Measurements from ENCODE around the gene CACNB2. TPM values are rescaled to one million over a fixed set of nuclear protein-coding genes. Genes with fewer than 3 reads are reported as not detected.

The CACNB2 gene
- polyA plus RNA-seq, 2 of the 4 experiments (the other 2 are of a cell fraction) = not detected

DNA sequence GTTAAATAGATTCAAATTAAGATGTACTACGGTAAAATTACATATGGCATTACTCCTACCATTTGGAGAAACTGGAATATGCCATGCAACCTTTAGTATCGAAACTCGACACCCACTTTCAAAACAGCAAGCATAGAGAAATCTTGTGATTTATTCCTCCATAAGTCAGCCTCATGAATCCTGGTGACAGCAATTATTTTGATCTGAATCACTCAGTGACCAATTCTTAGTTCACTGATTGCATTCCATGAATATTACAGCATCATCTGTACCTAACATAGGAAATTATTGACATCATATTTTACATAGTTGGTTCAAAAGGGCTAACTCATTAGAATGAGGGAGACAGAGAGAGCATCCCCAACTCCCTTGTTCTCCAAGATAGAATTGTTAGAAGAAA lies 89.6 kb downstream of the CACNB2 start:
- no peak overlapping the region for H3K27ac ChIP-seq
- FAIRE-seq (no peak), DNase-seq (ENCODE audit: low read depth in 1 of 2, low spot score in 1 of 2) (no peak), ATAC-seq (no peak)
- ChIA-PET POLR2A (no interaction called here), CTCF (no interaction called here)
- whole genome bisulfite sequencing (ENCODE audit: missing lambda C conversion rate) = 16% methylated on average over 3 of the region's 3 CpGs
- H3K4me1 ChIP-seq = no peaks in the 10 kb centered on the region
- no peaks in the 10 kb centered on the region for H3K9me3 ChIP-seq
- TF ChIP-seq, protein P1, sequence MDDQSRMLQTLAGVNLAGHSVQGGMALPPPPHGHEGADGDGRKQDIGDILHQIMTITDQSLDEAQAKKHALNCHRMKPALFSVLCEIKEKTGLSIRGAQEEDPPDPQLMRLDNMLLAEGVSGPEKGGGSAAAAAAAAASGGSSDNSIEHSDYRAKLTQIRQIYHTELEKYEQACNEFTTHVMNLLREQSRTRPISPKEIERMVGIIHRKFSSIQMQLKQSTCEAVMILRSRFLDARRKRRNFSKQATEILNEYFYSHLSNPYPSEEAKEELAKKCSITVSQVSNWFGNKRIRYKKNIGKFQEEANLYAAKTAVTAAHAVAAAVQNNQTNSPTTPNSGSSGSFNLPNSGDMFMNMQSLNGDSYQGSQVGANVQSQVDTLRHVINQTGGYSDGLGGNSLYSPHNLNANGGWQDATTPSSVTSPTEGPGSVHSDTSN (IDR thresholded peaks at IDR 0.05) = no peak
- TF ChIP-seq FOSL2 (IDR thresholded peaks at IDR 0.05) (no peak), FOSL2 (CRISPR knock-in tag; IDR thresholded peaks at IDR 0.05) (no peak), RFX5 (IDR thresholded peaks at IDR 0.05) (no peak), RCOR1 (IDR thresholded peaks at IDR 0.05; ENCODE audit: low read depth, low read length) (no peak), NR3C1 (IDR thresholded peaks at IDR 0.05) (no peak), GATA3 (IDR thresholded peaks at IDR 0.05; ENCODE audit: borderline replicate concordance) (no peak), ESRRA (IDR thresholded peaks at IDR 0.05; ENCODE audit: borderline replicate concordance, low read length) (no peak), ZFP36 (IDR thresholded peaks at IDR 0.05; ENCODE audit: borderline replicate concordance, partially characterized antibody) (no peak), ZNF302 (CRISPR knock-in tag; IDR thresholded peaks at IDR 0.05) (no peak)
- TF ChIP-seq, protein P2, sequence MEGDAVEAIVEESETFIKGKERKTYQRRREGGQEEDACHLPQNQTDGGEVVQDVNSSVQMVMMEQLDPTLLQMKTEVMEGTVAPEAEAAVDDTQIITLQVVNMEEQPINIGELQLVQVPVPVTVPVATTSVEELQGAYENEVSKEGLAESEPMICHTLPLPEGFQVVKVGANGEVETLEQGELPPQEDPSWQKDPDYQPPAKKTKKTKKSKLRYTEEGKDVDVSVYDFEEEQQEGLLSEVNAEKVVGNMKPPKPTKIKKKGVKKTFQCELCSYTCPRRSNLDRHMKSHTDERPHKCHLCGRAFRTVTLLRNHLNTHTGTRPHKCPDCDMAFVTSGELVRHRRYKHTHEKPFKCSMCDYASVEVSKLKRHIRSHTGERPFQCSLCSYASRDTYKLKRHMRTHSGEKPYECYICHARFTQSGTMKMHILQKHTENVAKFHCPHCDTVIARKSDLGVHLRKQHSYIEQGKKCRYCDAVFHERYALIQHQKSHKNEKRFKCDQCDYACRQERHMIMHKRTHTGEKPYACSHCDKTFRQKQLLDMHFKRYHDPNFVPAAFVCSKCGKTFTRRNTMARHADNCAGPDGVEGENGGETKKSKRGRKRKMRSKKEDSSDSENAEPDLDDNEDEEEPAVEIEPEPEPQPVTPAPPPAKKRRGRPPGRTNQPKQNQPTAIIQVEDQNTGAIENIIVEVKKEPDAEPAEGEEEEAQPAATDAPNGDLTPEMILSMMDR (IDR thresholded peaks at IDR 0.05) = no peak
- TF ChIP-seq, protein P3, sequence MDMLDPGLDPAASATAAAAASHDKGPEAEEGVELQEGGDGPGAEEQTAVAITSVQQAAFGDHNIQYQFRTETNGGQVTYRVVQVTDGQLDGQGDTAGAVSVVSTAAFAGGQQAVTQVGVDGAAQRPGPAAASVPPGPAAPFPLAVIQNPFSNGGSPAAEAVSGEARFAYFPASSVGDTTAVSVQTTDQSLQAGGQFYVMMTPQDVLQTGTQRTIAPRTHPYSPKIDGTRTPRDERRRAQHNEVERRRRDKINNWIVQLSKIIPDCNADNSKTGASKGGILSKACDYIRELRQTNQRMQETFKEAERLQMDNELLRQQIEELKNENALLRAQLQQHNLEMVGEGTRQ (IDR thresholded peaks at IDR 0.05) = no peak
- TF ChIP-seq, protein P4, sequence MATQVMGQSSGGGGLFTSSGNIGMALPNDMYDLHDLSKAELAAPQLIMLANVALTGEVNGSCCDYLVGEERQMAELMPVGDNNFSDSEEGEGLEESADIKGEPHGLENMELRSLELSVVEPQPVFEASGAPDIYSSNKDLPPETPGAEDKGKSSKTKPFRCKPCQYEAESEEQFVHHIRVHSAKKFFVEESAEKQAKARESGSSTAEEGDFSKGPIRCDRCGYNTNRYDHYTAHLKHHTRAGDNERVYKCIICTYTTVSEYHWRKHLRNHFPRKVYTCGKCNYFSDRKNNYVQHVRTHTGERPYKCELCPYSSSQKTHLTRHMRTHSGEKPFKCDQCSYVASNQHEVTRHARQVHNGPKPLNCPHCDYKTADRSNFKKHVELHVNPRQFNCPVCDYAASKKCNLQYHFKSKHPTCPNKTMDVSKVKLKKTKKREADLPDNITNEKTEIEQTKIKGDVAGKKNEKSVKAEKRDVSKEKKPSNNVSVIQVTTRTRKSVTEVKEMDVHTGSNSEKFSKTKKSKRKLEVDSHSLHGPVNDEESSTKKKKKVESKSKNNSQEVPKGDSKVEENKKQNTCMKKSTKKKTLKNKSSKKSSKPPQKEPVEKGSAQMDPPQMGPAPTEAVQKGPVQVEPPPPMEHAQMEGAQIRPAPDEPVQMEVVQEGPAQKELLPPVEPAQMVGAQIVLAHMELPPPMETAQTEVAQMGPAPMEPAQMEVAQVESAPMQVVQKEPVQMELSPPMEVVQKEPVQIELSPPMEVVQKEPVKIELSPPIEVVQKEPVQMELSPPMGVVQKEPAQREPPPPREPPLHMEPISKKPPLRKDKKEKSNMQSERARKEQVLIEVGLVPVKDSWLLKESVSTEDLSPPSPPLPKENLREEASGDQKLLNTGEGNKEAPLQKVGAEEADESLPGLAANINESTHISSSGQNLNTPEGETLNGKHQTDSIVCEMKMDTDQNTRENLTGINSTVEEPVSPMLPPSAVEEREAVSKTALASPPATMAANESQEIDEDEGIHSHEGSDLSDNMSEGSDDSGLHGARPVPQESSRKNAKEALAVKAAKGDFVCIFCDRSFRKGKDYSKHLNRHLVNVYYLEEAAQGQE (IDR thresholded peaks at IDR 0.05) = no peak
- TF ChIP-seq, protein P5, sequence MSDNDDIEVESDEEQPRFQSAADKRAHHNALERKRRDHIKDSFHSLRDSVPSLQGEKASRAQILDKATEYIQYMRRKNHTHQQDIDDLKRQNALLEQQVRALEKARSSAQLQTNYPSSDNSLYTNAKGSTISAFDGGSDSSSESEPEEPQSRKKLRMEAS (IDR thresholded peaks at IDR 0.05) = no peak
- no peak overlapping the region for H3K4me2 ChIP-seq
- H3K4me3 ChIP-seq = no peak overlapping the region

DNA sequence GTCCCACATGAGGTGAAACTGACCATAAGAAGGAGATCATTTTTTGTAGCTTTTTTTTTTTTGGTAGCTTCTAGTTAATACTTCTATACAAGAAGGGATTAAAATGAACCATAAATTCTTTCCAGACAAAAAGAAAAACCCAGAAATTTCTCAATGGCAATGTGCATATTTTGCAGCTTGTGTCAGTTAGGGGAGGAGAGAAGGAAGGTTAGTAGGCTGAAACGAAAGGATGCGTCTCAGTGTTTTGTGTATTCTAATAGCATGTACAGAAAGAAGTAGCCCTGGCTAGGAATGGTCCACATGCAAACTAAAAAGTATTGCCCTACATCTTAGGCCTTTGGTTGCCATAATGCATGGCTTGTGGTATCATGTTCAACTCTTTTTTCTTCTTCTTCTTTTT lies 90.6 kb downstream of the CACNB2 start:
- POLR2A ChIA-PET = no interaction called here
- no peaks in the 10 kb centered on the region for H3K9me3 ChIP-seq
- H3K4me1 ChIP-seq = no peaks in the 10 kb centered on the region
- H3K4me3 ChIP-seq = no peak overlapping the region
- no peak for TF ChIP-seq JUN (IDR thresholded peaks at IDR 0.05)
- no peak for TF ChIP-seq CBX8 (IDR thresholded peaks at IDR 0.05)
- no peak for TF ChIP-seq RFX5 (IDR thresholded peaks at IDR 0.05)
- TF ChIP-seq CHD2 (IDR thresholded peaks at IDR 0.05; ENCODE audit: low read length, partially characterized antibody) = no peak
- no peak for TF ChIP-seq CEBPB (IDR thresholded peaks at IDR 0.05)
- TF ChIP-seq, protein P6, sequence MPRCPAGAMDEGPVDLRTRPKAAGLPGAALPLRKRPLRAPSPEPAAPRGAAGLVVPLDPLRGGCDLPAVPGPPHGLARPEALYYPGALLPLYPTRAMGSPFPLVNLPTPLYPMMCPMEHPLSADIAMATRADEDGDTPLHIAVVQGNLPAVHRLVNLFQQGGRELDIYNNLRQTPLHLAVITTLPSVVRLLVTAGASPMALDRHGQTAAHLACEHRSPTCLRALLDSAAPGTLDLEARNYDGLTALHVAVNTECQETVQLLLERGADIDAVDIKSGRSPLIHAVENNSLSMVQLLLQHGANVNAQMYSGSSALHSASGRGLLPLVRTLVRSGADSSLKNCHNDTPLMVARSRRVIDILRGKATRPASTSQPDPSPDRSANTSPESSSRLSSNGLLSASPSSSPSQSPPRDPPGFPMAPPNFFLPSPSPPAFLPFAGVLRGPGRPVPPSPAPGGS (IDR thresholded peaks at IDR 0.05) = no peak
- TF ChIP-seq KDM1A (IDR thresholded peaks at IDR 0.05; ENCODE audit: low read depth) = no peak
- no peak for TF ChIP-seq ZC3H11A (IDR thresholded peaks at IDR 0.05)
- TF ChIP-seq TP53 (CRISPR knock-in tag; IDR thresholded peaks at IDR 0.05) = no peak
- no peak for TF ChIP-seq EP300 (IDR thresholded peaks at IDR 0.05)
- TF ChIP-seq, protein P7, sequence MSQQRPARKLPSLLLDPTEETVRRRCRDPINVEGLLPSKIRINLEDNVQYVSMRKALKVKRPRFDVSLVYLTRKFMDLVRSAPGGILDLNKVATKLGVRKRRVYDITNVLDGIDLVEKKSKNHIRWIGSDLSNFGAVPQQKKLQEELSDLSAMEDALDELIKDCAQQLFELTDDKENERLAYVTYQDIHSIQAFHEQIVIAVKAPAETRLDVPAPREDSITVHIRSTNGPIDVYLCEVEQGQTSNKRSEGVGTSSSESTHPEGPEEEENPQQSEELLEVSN (IDR thresholded peaks at IDR 0.05; ENCODE audit: borderline replicate concordance, low read depth) = no peak
- FAIRE-seq = no peak
- 81% methylated on average over 2 of the region's 2 CpGs for WGBS (ENCODE audit: missing lambda C conversion rate)
- ATAC-seq = no peak
- H3K4me2 ChIP-seq = no peak overlapping the region
- H3K27ac ChIP-seq = no peak overlapping the region
- DNase-seq (ENCODE audit: low read depth in 1 of 2, low spot score in 1 of 2) = no peak
- CTCF ChIA-PET = no interaction called here

Measured in A549 (cell line).